ENCODE measurements around the gene KRTAP10-3.
"Not testable (repeated sequence)": the region's sequence is repeated elsewhere in the genome, so short reads cannot be mapped to it uniquely, and the experiment has no call there.

Gene KRTAP10-3

GRCh38 chr21:44590897-44591800 lies 32.6 kb upstream of the KRTAP10-3 start:
- not testable (repeated sequence) for DNase-seq

DNA sequence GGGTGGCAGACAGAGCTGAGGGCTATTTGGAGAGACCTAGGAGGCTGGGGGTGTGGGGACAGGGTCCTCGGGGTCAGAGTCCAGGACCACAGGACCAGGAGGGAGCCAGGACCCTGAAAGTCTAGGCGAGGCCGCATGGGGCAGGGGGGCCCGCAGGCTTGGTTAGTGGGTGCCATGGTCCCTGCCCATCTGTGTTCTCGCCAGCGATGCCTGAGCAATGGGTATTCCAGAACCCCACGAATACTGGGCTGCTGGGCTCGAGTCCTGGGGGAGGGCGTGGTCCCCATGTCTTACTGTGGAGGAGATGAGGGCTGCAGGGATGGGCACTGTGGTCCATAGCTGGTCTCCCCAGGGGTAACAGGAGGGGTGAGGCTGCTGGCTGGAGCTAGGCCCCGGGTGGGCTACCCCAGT lies 31.7 kb upstream of the KRTAP10-3 start:
- DNase-seq: no peak

GRCh38 chr21:44589586-44590305 lies 31.2 kb upstream of the KRTAP10-3 start:
- DNase-seq: no peak

DNA sequence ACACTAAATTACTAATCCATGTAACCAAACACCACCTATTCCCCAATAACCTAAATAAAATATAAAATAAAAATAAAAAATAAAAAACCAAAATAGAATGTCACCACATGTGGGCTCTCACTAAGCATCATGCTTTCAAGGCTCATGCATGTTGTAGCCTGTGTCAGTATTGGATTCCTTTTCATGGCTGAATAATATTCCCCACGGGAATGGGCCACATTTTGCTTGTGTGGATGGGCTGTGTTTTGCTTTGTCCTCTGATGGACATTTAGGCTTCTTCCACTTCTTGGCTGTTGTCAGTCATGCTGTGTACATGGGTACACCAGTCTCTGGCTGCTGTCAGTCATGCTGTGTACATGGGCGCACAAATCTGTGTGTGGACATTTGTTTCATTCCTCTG lies 30.5 kb upstream of the KRTAP10-3 start:
- no peak for DNase-seq

DNA sequence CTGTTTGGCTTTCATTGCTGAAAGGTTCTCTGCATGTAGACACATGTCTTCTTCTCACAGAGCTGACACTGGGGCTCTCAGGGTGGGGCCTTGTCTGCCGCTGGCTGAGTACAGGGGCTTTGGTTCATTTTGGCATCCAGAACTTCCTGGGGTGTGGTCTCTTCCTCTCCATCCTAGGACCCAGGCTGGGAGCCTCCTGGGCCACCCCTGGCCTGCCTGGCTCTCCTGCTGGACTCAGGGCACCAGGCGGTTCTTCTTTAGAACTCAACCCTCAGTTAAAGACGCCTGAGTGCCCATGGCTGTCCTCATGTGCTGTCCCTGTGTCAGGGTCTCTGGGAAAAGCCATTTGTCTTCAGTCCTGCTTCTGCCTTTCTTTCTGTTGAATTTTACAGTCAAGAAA lies 27.3 kb upstream of the KRTAP10-3 start:
- no peak for DNase-seq

DNA sequence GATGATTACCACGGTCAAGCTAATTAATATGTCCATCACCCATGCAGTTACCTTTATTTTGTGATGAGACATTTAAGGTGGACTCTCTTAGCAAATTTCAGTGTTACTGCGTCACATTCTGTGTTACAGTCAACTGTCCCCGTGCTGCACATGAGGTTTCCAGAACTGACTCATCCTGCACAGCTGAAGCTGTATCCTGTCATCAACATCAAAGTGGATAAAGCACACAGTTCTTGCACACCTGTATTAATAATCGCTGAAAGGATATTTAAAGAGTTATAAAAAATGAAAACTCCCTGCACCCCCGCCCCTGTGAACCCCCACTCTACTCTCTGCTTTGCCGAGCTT lies 25.2 kb upstream of the KRTAP10-3 start:
- DNase-seq: no peak

GRCh38 chr21:44583089-44583799 lies 24.6 kb upstream of the KRTAP10-3 start:
- DNase-seq: peak in 1 of 58 donors; percentile 6

- DNase-seq: no peak
These were observed 23.5 kb upstream of the KRTAP10-3 start for GRCh38 chr21:44582055-44582454.

GRCh38 chr21:44581158-44581557 lies 22.6 kb upstream of the KRTAP10-3 start:
- no peak for DNase-seq

DNA sequence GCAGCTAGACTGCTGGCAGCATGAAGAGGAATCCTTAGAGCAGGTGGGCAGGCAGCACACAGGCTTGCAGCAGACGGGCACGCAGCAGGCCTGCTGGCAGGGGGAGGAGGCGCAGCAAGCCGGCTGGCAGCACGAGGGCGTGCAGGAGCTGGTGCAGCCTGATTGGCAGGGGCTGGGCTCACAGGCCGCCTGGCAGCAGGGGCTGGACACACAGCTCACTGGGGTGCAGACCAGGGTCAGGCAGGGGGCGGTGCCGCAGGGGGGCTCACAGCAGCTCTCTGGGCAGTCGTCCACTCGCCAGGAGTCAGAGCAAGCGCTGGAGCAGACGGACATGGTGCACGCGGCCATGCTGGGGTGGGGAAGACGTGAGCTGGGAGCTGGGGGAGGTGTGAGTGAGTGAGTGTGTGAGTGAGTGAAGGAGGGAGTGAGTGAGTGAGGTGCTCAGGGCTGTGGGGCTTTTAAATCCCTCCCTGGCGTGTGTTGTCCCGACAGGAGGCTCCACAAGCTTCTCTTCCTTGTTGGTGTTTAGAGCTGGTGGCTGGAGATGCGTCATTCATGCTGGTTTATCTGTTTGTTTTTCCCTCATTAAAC lies 21.7 kb upstream of the KRTAP10-3 start, which contains the start of gene KRTAP10-5:
Gene KRTAP10-5 (minus strand): TSS at position 374 of the 591 bp plus-strand sequence. CDS start 26 bp downstream, at position 348.
- DNase-seq: not testable (repeated sequence)

GRCh38 chr21:44579833-44580144 lies 21.2 kb upstream of the KRTAP10-3 start:
- no peak for DNase-seq

GRCh38 chr21:44579056-44579832 lies 20.6 kb upstream of the KRTAP10-3 start:
- no peak for DNase-seq

GRCh38 chr21:44578371-44579055 lies 19.9 kb upstream of the KRTAP10-3 start:
- DNase-seq: no peak

DNA sequence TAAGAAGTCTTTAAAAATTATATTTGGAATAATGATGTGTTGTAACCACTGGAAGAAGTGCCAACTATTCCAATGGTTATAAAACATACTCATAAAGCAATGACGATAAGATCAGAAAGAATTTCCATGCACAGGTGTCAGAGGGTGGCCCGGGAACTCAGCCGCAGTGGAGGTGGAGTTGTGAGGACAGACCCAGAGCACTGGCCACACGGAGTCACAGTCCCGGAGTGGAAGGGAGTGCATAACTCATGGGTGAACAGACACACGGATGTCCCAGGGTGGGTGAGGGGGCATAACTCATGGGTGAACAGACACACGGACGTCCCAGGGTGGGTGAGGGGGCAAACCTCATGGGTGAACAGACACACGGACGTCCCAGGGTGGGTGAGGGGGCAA lies 17.4 kb upstream of the KRTAP10-3 start:
- no peak for DNase-seq

GRCh38 chr21:44575307-44576024 lies 16.9 kb upstream of the KRTAP10-3 start:
- DNase-seq: no peak

DNA sequence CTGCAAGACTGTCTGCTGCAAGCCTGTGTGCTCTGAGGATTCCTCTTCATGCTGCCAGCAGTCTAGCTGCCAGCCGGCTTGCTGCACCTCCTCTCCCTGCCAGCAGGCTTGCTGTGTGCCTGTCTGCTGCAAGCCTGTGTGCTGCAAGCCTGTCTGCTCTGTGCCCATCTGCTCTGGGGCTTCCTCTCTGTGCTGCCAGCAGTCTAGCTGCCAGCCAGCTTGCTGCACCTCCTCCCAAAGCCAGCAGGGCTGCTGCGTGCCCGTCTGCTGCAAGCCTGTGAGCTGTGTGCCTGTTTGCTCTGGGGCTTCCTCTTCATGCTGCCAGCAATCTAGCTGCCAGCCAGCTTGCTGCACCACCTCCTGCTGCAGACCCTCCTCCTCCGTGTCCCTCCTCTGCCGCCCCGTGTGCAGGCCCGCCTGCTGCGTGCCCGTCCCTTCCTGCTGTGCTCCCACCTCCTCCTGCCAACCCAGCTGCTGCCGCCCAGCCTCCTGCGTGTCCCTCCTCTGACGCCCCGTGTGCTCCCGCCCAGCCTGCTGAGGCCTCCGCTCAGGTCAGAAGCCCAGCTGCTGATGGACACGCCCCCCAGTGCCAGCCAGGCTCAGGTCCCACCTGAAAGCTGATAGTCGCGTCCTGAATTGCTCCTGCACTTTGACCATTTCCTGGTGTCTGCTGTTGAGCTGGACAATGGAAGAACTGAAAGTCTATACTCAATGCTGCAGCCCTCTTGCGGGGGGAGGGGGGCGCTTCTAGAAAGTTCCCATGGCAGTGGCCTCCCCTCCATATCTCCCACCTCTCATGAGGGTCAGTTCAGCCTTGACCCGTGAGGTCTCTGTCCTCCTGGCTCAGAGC lies 16.1 kb upstream of the KRTAP10-3 start:
- DNase-seq: no peak

- not testable (repeated sequence) for DNase-seq
These were observed 15.2 kb upstream of the KRTAP10-3 start, which contains the start of gene KRTAP10-4 for GRCh38 chr21:44573630-44574456. Gene KRTAP10-4 (plus strand): TSS chr21:44573729. CDS start chr21:44573759, 30 bp downstream.
